Measurements from ENCODE around the gene BTNL2.

- TF ChIP-seq MXD4 (CRISPR knock-in tag; IDR thresholded peaks at IDR 0.05) (no peak), SP140L (CRISPR knock-in tag; IDR thresholded peaks at IDR 0.05; ENCODE audit: borderline replicate concordance) (no peak), JUN (CRISPR knock-in tag; IDR thresholded peaks at IDR 0.05) (no peak), MYC (CRISPR knock-in tag; IDR thresholded peaks at IDR 0.05; ENCODE audit: borderline replicate concordance) (no peak)
Measured at GRCh38 chr6:32355018-32355417, 52.0 kb downstream of the BTNL2 start.
